ENCODE data around the gene ADAMTS17.

ADAMTS17 gene

DNA sequence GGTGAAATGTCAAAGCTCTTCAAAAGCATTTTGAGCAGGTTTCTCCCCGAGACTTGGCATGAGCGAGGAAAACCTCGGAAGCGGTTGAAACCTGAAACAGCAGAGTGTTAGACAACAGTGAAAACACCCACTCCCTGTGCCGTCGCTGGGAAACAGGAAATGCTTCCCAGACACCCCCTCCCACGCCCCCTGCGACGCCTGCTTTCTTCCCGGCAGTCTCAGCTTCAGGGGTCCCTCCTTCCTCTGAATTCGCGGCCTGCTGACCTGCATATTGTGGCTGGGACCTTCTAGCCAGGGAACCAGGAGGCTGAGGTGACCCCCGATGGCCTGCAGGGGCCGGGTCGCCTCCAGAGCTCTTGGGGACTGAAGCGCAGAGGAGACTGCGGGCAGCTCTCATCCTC is 357.9 kb downstream of the ADAMTS17 start:
- TF ChIP-seq EP300 (IDR thresholded peaks at IDR 0.05; ENCODE audit: borderline replicate concordance) (no peak), NFIC (IDR thresholded peaks at IDR 0.05) (no peak), USF1 (IDR thresholded peaks at IDR 0.05) (no peak), TAF1 (IDR thresholded peaks at IDR 0.05; ENCODE audit: low read depth) (no peak), YY1 (IDR thresholded peaks at IDR 0.05; ENCODE audit: low read depth) (no peak), RAD21 (IDR thresholded peaks at IDR 0.05; ENCODE audit: low read depth) (no peak), TCF12 (IDR thresholded peaks at IDR 0.05; ENCODE audit: low read depth) (no peak), EGR1 (IDR thresholded peaks at IDR 0.05) (no peak), TEAD4 (IDR thresholded peaks at IDR 0.05) (no peak), CEBPB (IDR thresholded peaks at IDR 0.05) (no peak), FOXM1 (IDR thresholded peaks at IDR 0.05; ENCODE audit: borderline replicate concordance, low read depth) (no peak)
- TF ChIP-seq, protein P1, sequence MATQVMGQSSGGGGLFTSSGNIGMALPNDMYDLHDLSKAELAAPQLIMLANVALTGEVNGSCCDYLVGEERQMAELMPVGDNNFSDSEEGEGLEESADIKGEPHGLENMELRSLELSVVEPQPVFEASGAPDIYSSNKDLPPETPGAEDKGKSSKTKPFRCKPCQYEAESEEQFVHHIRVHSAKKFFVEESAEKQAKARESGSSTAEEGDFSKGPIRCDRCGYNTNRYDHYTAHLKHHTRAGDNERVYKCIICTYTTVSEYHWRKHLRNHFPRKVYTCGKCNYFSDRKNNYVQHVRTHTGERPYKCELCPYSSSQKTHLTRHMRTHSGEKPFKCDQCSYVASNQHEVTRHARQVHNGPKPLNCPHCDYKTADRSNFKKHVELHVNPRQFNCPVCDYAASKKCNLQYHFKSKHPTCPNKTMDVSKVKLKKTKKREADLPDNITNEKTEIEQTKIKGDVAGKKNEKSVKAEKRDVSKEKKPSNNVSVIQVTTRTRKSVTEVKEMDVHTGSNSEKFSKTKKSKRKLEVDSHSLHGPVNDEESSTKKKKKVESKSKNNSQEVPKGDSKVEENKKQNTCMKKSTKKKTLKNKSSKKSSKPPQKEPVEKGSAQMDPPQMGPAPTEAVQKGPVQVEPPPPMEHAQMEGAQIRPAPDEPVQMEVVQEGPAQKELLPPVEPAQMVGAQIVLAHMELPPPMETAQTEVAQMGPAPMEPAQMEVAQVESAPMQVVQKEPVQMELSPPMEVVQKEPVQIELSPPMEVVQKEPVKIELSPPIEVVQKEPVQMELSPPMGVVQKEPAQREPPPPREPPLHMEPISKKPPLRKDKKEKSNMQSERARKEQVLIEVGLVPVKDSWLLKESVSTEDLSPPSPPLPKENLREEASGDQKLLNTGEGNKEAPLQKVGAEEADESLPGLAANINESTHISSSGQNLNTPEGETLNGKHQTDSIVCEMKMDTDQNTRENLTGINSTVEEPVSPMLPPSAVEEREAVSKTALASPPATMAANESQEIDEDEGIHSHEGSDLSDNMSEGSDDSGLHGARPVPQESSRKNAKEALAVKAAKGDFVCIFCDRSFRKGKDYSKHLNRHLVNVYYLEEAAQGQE (IDR thresholded peaks at IDR 0.05; ENCODE audit: low read depth): no peak

DNA sequence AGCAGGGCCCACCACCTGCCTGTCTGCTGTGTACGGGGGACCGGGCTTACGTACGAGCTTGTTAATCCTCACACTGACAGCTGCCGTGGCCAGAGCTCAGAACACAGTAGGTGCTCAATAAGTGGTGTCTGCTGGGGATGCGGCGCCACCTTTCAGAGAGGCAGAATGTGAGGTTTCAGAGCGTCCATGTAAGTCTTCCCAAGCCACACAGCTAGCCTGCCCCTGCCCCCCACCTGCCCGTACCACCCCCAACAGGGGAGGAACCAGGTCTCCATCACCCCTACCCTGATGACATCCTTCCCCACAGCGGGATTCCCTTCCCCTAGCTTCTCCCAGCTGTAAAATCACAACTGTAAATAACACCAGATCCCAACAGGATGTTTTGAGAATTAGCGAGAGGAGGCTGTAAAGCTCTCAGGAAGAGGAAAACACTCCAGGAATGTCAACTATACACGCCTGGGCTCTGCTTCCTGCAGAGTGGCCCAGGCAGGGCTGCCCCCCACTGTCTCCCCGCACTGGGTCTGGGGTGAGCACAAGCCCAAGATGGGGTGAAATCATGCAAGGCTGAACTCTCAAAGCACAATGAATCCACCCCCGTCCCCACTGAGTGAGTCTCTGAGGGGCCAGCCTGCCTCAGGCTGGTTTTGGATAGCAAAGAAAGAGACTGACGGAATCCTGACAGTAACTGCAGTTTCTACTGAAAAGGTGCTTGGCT is 358.4 kb downstream of the ADAMTS17 start:
- TF ChIP-seq, protein P1 (IDR thresholded peaks at IDR 0.05; ENCODE audit: low read depth): no peak
- TF ChIP-seq FOXM1 (IDR thresholded peaks at IDR 0.05; ENCODE audit: borderline replicate concordance, low read depth): no peak
- no peak for TF ChIP-seq EP300 (IDR thresholded peaks at IDR 0.05; ENCODE audit: borderline replicate concordance)
- 0 out of 2 replicates have a peak, but pooled peaks have one; percentile 17 for TF ChIP-seq TEAD4 (IDR thresholded peaks at IDR 0.05)

DNA sequence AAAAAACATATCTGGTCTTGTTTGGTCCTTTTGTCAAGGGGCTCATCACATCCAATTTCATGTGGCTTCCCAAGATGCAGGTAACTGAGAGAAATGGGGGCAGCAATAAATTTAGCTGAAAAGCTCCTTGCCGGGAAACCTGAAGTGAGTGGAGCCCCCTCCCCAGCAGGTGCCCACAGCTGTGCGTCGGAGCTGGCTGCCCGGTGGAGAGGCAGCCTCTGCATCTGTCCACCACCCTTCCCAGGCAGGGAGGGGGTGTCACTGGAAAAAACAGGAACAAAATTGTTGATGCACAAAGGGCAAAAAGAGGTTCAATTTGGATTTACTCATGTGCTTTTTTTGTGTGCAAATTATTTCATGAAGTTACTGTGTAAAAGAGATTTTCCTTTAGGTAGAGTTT is 359.1 kb downstream of the ADAMTS17 start:
- TF ChIP-seq FOXM1 (IDR thresholded peaks at IDR 0.05; ENCODE audit: borderline replicate concordance, low read depth) (no peak), ZBTB7A (IDR thresholded peaks at IDR 0.05; ENCODE audit: low read depth) (no peak), TEAD4 (IDR thresholded peaks at IDR 0.05) (no peak), TCF12 (IDR thresholded peaks at IDR 0.05; ENCODE audit: low read depth) (no peak), EP300 (IDR thresholded peaks at IDR 0.05; ENCODE audit: borderline replicate concordance) (no peak), EGR1 (IDR thresholded peaks at IDR 0.05) (no peak), NFIC (IDR thresholded peaks at IDR 0.05) (no peak), USF1 (IDR thresholded peaks at IDR 0.05) (no peak), RAD21 (IDR thresholded peaks at IDR 0.05; ENCODE audit: low read depth) (no peak)
- TF ChIP-seq, protein P1 (IDR thresholded peaks at IDR 0.05; ENCODE audit: low read depth): no peak

- no peak for TF ChIP-seq YY1 (IDR thresholded peaks at IDR 0.05; ENCODE audit: low read depth)
- no peak for TF ChIP-seq USF1 (IDR thresholded peaks at IDR 0.05)
- TF ChIP-seq TEAD4 (IDR thresholded peaks at IDR 0.05): no peak
- TF ChIP-seq RAD21 (IDR thresholded peaks at IDR 0.05; ENCODE audit: low read depth): no peak
- no peak for TF ChIP-seq TCF12 (IDR thresholded peaks at IDR 0.05; ENCODE audit: low read depth)
- no peak for TF ChIP-seq ZBTB7A (IDR thresholded peaks at IDR 0.05; ENCODE audit: low read depth)
- TF ChIP-seq EP300 (IDR thresholded peaks at IDR 0.05; ENCODE audit: borderline replicate concordance): no peak
- TF ChIP-seq, protein P2, sequence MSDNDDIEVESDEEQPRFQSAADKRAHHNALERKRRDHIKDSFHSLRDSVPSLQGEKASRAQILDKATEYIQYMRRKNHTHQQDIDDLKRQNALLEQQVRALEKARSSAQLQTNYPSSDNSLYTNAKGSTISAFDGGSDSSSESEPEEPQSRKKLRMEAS (IDR thresholded peaks at IDR 0.05): no peak
- TF ChIP-seq, protein P1 (IDR thresholded peaks at IDR 0.05; ENCODE audit: low read depth): no peak
- TF ChIP-seq CREB1 (IDR thresholded peaks at IDR 0.05; ENCODE audit: low read depth): no peak
- no peak for TF ChIP-seq NFIC (IDR thresholded peaks at IDR 0.05)
- no peak for TF ChIP-seq EGR1 (IDR thresholded peaks at IDR 0.05)
- no peak for TF ChIP-seq TAF1 (IDR thresholded peaks at IDR 0.05; ENCODE audit: low read depth)
- TF ChIP-seq CEBPB (IDR thresholded peaks at IDR 0.05): no peak
- no peak for TF ChIP-seq FOXM1 (IDR thresholded peaks at IDR 0.05; ENCODE audit: borderline replicate concordance, low read depth)
These were observed 359.7 kb downstream of the ADAMTS17 start for GRCh38 chr15:99981839-99982658.

All from Ishikawa (cell line).